ENCODE results near the gene UBQLN4.

- TF ChIP-seq EZH2 (IDR thresholded peaks at IDR 0.05; ENCODE audit: borderline replicate concordance, low read depth, low read length, severe bottlenecking) (no peak), CTCF (IDR thresholded peaks at IDR 0.05; ENCODE audit: borderline replicate concordance, extremely low read depth, low read length, poor library complexity, severe bottlenecking) (no peak)
Measured at GRCh38 chr1:156073110-156073687, 19.6 kb upstream of the UBQLN4 start.

Measured in DND-41 (cell line).